GM12891 (cell line): ENCODE results near the gene GRIK2.

Experiments
- POLR2A ChIP-seq: IDR thresholded peaks from 2 replicates; pipeline ENCODE4 v1.6.1; 2011; ENCODE audit warnings: low read depth, low read length, control low read depth
- POLR2AphosphoS5 ChIP-seq: IDR thresholded peaks from 2 replicates; pipeline ENCODE4 v1.6.1; 2011; ENCODE audit warnings: low read depth, low read length, control low read depth
- SPI1 ChIP-seq: IDR thresholded peaks from 2 replicates; pipeline ENCODE4 v1.6.1; 2011; ENCODE audit warnings: low read depth, low read length, control low read depth
- TAF1 ChIP-seq: IDR thresholded peaks from 2 replicates; pipeline ENCODE4 v1.6.1; 2011; ENCODE audit warnings: low read depth, low read length, control low read depth

DNA sequence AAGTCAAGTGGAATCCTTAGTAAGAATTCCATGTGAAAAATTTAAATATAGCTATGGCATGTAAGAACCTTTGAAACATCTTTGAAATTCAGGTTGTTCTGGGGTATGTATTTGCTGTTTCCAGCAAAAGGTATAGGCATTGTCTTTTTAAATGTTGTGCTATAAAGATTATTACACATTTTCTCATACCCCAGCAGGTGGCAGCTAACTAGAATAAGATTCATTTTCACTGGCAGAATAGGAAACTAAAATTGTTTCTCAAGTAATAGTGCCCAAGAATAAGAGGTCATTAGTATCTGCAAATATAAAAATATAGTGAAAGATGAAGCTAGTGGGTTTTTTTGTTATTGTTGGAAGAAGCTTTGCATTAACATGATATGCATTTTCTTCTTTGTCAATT, 1.8 kb downstream of the GRIK2 start:
- TF ChIP-seq TAF1 (no peak), POLR2A (no peak), POLR2AphosphoS5 (no peak), SPI1 (no peak)
